Activated T-cell treated with anti-CD3 and anti-CD28 coated beads, Interleukin-2, amount 50 U/mL, for 48 hours (primary cell): ENCODE measurements around the gene FLCN.

Experiments
- DNase-seq, 2 experiments: peaks; one replicate each; pipeline ENCODE4 v3.0.0-alpha.2; 2020

The FLCN gene

DNA sequence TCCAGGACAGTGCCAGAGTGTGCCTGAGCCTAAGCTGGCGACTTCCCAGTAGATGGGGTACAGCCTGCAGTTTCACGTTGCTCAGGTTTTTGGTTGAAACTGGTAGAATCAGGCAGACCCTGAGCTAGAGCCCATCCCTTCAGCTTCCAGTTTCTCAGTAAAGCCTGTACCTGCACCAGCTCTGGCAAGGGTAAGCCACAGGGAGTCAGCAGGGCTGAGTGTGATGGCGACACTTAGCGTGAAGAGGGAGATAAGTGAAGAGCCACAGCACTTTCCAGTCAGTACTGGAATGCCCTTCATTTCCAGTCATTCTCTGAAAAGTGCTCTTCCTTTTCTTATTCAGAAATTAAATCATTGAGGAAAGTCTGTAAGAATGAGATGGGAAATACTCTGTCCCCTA lies 53.2 kb downstream of the FLCN start:
- DNase-seq, result peak in 1 of 2 experiments; percentile 39

GRCh38 chr17:17182598-17183136 lies 54.3 kb downstream of the FLCN start:
- DNase-seq, result no peak

DNA sequence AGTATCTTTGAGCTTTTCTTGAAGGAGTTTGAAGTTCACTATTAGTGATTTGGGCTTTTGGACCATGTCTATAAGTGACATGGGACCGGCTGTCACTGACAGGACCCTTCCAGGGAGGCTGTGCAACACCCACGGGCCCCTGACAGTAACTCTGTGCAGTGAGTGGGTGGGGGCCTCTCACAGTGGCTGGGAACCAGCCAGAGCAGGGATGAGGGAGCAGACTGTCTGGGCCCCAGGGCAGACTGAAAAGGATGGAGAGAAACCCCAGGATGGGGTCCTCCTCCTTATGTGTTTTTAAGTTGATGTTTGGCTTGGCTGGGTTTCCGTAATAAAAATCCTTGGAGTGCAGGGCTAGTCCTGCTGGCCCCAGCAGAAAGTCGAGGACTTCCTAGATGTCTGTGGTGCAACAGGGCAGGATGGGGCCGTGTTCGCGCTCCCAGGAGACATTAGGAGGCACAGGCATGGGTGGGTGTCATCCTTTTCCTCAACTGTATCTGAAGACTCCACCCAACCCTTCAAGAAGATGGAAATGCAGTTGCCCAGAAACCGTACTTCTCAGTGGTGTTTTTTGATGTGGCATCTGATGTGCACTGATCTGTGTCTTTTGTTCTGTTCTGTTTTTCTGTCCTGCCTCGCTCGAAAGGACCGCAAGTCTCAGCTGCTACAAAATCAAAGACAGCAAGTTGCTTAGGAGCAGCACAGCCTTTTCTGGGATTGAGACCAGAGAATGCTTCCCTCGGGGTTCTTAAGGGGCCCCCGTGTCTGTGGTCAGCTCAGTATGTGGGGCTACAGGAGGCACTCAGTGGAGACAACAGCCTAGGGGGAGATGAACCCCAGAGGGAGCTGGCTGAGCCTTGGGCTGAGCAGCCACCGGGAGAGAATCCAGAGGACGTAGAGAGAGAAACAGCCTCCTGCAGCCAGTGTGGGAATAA lies 55.0 kb downstream of the FLCN start:
- DNase-seq, result peak in 1 of 2 experiments; percentile 44

- no peak for DNase-seq
Measured at GRCh38 chr17:17180741-17181525, 56.0 kb downstream of the FLCN start.

- peak in 1 of 2 experiments; percentile 40 for DNase-seq
Measured at GRCh38 chr17:17180141-17180603, 56.8 kb downstream of the FLCN start.

DNA sequence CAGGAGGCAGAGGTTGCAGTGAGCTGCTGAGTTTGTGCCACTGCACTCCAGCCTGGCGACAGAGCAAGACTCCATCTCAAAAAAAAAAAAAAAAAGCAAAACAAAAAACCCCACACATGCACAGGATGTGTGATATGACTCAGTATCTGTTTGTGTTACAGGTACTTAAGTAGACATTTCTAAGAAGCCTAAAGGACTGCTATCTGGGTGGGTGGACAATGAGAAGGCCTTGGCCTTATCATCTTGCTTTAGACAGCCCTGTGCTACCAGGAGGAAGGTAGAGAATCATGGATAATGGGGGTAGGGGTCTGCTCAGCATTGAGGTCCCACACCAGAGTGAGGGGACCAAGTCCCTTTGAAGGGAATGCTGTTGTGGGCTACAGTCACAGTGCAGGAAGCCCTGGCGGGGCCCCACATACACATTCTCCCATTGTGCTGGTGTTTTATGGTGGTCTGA lies 57.6 kb downstream of the FLCN start:
- peak; percentile 49 to 54 for DNase-seq

DNA sequence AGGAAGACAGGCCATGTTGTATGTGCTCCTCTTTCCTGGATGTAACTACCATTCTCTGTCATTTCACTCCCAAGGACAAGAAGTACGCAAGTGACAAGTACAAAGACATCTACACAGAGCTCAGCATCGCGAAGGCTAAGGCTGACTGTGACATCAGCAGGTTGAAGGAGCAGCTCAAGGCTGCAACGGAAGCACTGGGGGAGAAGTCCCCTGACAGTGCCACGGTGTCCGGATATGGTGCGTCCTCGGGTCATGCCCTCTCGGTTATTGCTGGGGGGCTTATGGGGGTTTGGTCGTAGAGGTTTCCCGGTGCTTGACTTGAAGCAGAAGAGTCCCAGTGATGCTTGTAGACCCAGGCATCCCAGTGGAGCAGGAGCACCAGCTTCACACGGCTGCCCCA lies 59.8 kb downstream of the FLCN start:
- DNase-seq, result no peak

- peak in 1 of 2 experiments; percentile 40 for DNase-seq
Measured at GRCh38 chr17:17176341-17176740, 60.6 kb downstream of the FLCN start.

GRCh38 chr17:17175917-17176316 lies 61.1 kb downstream of the FLCN start:
- DNase-seq, result no peak

DNA sequence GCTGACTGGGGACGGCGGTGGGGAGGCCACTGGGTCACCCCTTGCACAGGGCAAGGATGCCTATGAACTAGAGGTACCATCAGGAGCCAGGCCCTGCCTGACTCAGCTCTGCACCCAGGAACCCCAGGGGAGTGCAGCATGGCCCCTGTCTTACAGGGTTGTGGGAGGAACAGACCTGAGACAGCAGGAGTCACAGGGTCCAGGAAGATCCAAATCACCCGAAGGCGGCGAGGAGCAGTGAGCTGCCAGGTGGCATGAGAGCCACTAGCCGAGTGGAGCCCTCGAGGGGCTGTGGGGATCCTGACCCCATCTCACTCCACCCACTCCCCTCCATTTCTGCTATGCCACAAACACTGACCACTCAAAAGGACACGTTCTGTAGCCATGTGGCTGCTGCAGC lies 61.6 kb downstream of the FLCN start:
- DNase-seq, result no peak

- no peak for DNase-seq
Measured at GRCh38 chr17:17173921-17174320, 63.0 kb downstream of the FLCN start.

GRCh38 chr17:17172990-17173389 lies 64.0 kb downstream of the FLCN start:
- no peak for DNase-seq

DNA sequence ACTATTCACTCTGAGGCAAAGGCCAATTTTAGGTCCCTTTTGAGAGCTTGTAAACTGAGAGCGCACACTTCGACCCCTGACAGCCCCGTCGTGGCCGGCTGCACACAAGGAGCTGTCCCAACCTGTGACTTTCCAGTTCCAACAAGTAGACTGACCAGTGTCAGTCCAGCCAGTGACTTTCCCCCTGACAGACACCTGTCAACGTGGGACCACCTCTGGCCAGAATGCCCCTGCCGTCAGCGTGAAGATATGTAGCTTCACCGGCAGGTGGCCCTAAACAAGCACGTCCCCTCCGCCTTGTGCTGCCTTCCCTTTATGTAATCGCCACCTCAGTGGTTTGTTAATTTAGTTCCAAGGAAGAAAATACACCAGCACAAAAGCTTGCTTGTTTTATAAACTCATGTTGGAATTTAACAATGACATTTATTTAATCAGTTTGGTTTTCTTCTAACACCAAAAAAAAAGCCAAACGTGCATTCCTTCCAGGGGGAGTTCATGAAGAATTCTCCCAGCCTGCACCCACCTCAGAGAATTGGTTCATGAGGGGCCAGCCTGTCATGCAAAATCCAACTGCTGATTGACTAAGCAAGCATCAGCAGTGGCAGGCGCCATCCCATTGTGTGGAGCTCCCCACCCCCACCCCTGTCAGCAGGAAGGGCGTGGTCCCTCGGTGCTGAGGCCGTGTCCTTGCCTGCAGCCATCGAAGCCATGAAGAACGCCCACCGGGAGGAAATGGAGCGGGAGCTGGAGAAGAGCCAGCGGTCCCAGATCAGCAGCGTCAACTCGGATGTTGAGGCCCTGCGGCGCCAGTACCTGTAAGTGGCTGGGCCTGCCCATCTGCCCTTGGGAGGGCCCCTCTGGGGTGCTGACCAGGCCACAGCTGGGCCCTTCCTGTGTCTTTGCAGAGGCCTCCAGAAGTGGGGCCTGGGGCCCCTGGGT lies 64.7 kb downstream of the FLCN start:
- no peak for DNase-seq

- DNase-seq, result no peak
Measured at GRCh38 chr17:17171186-17171585, 65.8 kb downstream of the FLCN start.

- DNase-seq, result no peak
Measured at GRCh38 chr17:17170346-17170985, 66.5 kb downstream of the FLCN start.

DNA sequence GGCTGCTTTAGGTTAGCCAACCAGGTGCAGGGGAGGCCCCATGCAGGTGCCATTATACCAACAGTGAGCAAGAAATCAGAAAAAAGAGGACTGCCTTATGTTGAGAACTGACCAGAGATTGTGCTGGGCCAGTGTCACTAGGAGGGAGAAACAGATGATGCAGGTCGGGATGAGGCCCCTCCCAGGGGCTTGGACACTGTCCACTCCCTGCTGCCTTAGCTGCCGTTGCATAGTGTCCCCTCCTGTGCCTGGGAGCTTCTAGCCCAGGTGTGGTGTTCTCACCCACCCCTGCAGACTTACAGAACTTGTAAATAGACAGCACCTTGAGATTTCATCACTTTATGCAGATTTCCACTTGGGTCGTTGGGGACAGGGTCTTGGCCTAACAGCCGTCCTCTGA lies 67.6 kb downstream of the FLCN start:
- no peak for DNase-seq

DNA sequence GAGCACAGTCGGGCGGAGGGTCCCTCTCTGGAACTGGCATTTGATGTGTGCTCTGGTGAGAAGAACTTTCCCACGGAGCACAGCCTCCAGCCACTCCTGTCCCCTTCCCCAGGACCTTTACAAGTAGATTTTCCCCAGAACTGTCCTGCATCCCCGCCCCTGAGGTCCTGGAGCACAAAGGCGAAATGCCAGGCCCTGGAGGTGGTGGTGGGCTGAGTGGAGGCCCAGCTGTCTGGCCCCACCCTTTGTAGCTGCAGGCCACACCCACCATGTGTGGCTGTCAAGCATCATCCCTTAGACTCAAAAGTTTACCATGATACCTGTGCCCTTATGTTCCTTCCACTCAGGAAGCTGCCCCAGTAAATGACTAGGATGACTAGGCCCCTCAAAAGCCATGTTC lies 68.6 kb downstream of the FLCN start:
- no peak for DNase-seq

DNA sequence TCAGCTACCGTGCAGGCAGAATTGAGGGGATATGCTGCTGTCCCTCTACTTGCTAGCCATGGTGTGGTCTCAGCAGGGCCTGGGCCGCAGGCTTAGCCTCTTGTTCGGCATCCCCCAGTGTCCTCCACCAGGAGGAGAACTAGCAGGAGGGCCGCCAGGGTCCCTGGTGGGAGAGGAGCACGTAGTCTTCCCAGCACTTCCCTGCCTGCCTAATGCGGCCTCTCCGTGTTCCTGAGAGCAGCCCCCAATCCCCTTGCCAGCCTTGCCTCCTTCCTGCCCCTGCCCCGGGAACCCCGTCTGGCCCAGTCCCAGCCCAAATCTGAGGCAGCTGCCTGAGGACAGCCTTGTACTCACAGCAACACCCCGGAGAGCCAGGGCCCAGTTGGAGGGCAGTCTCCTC lies 69.0 kb downstream of the FLCN start:
- no peak for DNase-seq

GRCh38 chr17:17167356-17167755 lies 69.6 kb downstream of the FLCN start:
- no peak for DNase-seq

DNA sequence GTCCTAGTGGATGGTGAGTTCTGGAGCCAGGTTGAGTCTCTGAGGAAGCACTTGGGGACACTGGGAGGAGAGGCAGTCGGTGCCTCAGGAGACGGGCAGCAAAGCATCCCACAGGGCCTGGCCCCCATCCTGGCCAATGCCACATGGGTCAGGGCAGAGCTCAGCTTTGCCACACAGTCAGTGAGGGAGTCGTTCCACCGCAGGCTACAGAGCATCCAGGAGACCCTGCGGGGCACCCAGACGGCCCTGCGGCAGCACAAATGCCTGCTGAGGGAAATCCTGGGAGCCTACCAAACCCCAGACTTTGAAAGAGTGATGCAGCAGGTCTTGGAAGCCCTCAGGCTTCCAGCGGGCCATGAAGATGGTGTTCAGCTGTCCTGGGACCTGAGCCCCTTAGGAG lies 70.5 kb downstream of the FLCN start:
- no peak for DNase-seq

DNA sequence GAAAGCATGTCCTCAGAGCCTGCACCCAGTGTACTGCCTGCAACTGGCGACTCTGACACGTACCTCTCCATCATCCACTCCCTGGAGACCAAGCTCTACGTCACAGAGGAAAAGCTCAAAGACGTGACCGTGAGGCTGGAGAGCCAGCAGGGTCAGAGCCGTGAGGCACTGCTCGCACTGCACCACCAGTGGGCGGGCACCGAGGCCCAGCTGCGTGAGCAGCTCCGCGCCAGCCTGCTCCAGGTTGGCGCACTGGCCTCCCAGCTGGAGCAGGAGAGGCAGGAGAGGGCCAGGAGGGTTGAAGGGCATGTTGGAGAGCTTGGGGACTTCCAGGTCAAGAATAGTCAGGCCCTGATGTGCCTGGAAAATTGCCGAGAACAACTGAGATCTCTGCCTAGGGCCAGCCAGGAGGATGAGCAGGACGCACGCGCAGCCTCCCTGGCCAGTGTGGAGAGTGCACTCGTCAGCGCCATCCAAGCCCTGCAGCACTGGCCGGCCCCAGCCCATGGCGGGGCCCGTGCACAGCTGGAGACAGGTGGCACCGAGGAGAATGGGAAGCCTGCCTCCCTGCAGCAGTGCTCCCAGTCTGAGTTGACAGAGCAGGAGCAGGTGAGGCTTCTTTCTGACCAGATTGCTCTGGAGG lies 71.2 kb downstream of the FLCN start:
- DNase-seq, result no peak
